WTC11 (cell line): ENCODE measurements around the gene RBP2. TPM values are rescaled to one million over a fixed set of nuclear protein-coding genes. Genes with fewer than 3 reads are reported as not detected.

Source experiments
- ATAC-seq: fragments of 200-7000 bp; cut with Tn5 transposase; 2 replicates; pipeline ENCODE4 v1.10.0; 2021; ENCODE audit warnings: mild to moderate bottlenecking, moderate library complexity
- CTCF ChIA-PET: fragments of 300-600 bp; sonication (Branson Sonifier 250); formaldehyde crosslinking; loops from one replicate; lab custom pipeline; 2021; ENCODE audit warnings: antibody characterized with exemption; lab: Charles Lee
- POLR2A ChIA-PET: fragments of 350-600 bp; sonication (Branson Sonifier 250); formaldehyde crosslinking; loops from one replicate; lab custom pipeline; 2021; ENCODE audit warnings: antibody characterized with exemption; lab: Charles Lee
- DNase-seq: peaks from one replicate; pipeline ENCODE4 v3.0.0; 2021; ENCODE audit warnings: low spot score
- H3K27ac Mint-ChIP-seq: 2 replicates; pipeline ENCODE4 v1.8.0; 2021; ENCODE audit warnings: mixed read lengths
- H3K27me3 Mint-ChIP-seq: 2 replicates; pipeline ENCODE4 v1.8.0; 2021; ENCODE audit warnings: low read depth, mild to moderate bottlenecking, moderate library complexity, mixed read lengths
- H3K36me3 Mint-ChIP-seq: 2 replicates; pipeline ENCODE4 v1.8.0; 2021; ENCODE audit warnings: mixed read lengths
- H3K4me1 Mint-ChIP-seq: 2 replicates; pipeline ENCODE4 v1.8.0; 2022; ENCODE audit warnings: mixed read lengths
- H3K4me3 Mint-ChIP-seq: 2 replicates; pipeline ENCODE4 v1.8.0; 2021; ENCODE audit warnings: mild to moderate bottlenecking, moderate library complexity, mixed read lengths
- H3K9me3 Mint-ChIP-seq: 2 replicates; pipeline ENCODE4 v1.8.0; 2021; ENCODE audit warnings: mixed read lengths
- CBFB ChIP-seq: sonication (generic); formaldehyde crosslinking; IDR thresholded peaks from 2 replicates; pipeline ENCODE4 v1.8.1; 2022; ENCODE audit warnings: mild to moderate bottlenecking, low read depth, missing genetic modification reagents
- MXD4 ChIP-seq: fragments of 250-450 bp; sonication (Bioruptor Pico); IDR thresholded peaks from 2 replicates; pipeline ENCODE4 v1.8.0; 2021; ENCODE audit warnings: mild to moderate bottlenecking, moderate library complexity, borderline replicate concordance
- SMAD3 ChIP-seq: sonication (generic); formaldehyde crosslinking; IDR thresholded peaks from 2 replicates; pipeline ENCODE4 v1.8.0; 2022; ENCODE audit warnings: missing genetic modification reagents, mild to moderate bottlenecking, borderline replicate concordance
- SMAD4 ChIP-seq: sonication (generic); formaldehyde crosslinking; IDR thresholded peaks from 2 replicates; pipeline ENCODE4 v1.8.0; 2022; ENCODE audit warnings: mild to moderate bottlenecking, missing genetic modification reagents
- TEAD1 ChIP-seq: sonication (generic); formaldehyde crosslinking; IDR thresholded peaks from 2 replicates; pipeline ENCODE4 v1.8.0; 2022; ENCODE audit warnings: mild to moderate bottlenecking, missing genetic modification reagents
- TEAD4 ChIP-seq: sonication (generic); formaldehyde crosslinking; IDR thresholded peaks from 2 replicates; pipeline ENCODE4 v1.8.0; 2022; ENCODE audit warnings: mild to moderate bottlenecking, missing genetic modification reagents
- ZNF138 ChIP-seq: sonication (generic); formaldehyde crosslinking; conservative IDR thresholded peaks from 2 replicates; pipeline ENCODE4 v1.8.1; 2022; ENCODE audit warnings: mild to moderate bottlenecking, moderate library complexity, missing genetic modification reagents
- ZNF263 ChIP-seq: sonication (generic); formaldehyde crosslinking; IDR thresholded peaks from 2 replicates; pipeline ENCODE4 v1.8.1; 2022; ENCODE audit warnings: low read depth, mild to moderate bottlenecking, moderate library complexity, missing genetic modification reagents
- ZNF396 ChIP-seq: fragments of 250-450 bp; sonication (Bioruptor Pico); IDR thresholded peaks from 2 replicates; pipeline ENCODE4 v1.8.0; 2021; ENCODE audit warnings: mild to moderate bottlenecking, moderate library complexity, borderline replicate concordance
- total RNA-seq: library from RNA; stranded (reverse); gene quantifications from 3 replicates; pipeline ENCODE4 v1.2.3, GENCODE V29; 2021
- TF ChIP-seq, protein P1 (sequence below): sonication (generic); formaldehyde crosslinking; IDR thresholded peaks from 2 replicates; pipeline ENCODE4 v1.8.1; 2023; ENCODE audit warnings: mild to moderate bottlenecking, missing genetic modification reagents, borderline replicate concordance
- TF ChIP-seq, protein P2 (sequence below): sonication (generic); formaldehyde crosslinking; conservative IDR thresholded peaks from 2 replicates; pipeline ENCODE4 v1.8.1; 2023; ENCODE audit warnings: mild to moderate bottlenecking, low read depth, missing genetic modification reagents, moderate library complexity
- TF ChIP-seq, protein P3 (sequence below): sonication (generic); formaldehyde crosslinking; conservative IDR thresholded peaks from 2 replicates; pipeline ENCODE4 v1.8.1; 2022; ENCODE audit warnings: mild to moderate bottlenecking, missing genetic modification reagents
- TF ChIP-seq, protein P4 (sequence below): sonication (generic); formaldehyde crosslinking; IDR thresholded peaks from 2 replicates; pipeline ENCODE4 v1.8.1; 2022; ENCODE audit warnings: mild to moderate bottlenecking, moderate library complexity, missing genetic modification reagents
- TF ChIP-seq, protein P5 (sequence below): sonication (generic); formaldehyde crosslinking; IDR thresholded peaks from 2 replicates; pipeline ENCODE4 v1.8.0; 2023; ENCODE audit warnings: missing genetic modification reagents, mild to moderate bottlenecking, borderline replicate concordance

Gene RBP2
- total RNA-seq, 1 experiment from 2014 or later, result not detected

DNA sequence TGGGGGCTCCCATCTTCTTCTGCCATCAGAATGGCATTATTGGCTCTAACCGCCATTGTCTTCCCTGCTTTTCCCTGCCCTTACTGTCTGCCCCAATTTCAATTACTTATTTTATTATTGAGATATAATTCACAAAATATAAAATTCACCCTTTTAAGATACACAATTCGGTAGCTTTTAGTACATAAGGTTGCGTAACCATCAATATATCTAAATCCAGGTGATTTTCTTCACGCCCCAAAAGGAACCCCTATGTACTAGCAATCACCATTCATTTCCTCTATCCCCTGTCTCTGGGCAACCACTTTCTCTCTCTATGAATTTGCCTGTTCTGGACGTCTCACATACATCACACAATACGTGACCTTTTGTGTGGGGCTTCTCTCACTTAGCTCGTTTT lies 18.0 kb downstream of the RBP2 start:
- Mint-ChIP-seq H3K36me3 (no peaks in the 10 kb centered on the region), H3K4me1 (0 out of 2 replicates have a peak, but pooled peaks cover 8% of the 10 kb centered on the region), H3K9me3 (no peaks in the 10 kb centered on the region), H3K27ac (no peak overlapping the region), H3K27me3 (no peaks in the 10 kb centered on the region; the same call in 1 of the 2 replicates)
- ATAC-seq (no peak), DNase-seq (no peak)
- ChIA-PET CTCF (interaction anchor here (1.4 kb wide), 1 partner anchor 64 kb away, joined by 4 read pairs; no protein-coding TSS in a partner anchor), POLR2A (no interaction called here)
- TF ChIP-seq, protein P1, sequence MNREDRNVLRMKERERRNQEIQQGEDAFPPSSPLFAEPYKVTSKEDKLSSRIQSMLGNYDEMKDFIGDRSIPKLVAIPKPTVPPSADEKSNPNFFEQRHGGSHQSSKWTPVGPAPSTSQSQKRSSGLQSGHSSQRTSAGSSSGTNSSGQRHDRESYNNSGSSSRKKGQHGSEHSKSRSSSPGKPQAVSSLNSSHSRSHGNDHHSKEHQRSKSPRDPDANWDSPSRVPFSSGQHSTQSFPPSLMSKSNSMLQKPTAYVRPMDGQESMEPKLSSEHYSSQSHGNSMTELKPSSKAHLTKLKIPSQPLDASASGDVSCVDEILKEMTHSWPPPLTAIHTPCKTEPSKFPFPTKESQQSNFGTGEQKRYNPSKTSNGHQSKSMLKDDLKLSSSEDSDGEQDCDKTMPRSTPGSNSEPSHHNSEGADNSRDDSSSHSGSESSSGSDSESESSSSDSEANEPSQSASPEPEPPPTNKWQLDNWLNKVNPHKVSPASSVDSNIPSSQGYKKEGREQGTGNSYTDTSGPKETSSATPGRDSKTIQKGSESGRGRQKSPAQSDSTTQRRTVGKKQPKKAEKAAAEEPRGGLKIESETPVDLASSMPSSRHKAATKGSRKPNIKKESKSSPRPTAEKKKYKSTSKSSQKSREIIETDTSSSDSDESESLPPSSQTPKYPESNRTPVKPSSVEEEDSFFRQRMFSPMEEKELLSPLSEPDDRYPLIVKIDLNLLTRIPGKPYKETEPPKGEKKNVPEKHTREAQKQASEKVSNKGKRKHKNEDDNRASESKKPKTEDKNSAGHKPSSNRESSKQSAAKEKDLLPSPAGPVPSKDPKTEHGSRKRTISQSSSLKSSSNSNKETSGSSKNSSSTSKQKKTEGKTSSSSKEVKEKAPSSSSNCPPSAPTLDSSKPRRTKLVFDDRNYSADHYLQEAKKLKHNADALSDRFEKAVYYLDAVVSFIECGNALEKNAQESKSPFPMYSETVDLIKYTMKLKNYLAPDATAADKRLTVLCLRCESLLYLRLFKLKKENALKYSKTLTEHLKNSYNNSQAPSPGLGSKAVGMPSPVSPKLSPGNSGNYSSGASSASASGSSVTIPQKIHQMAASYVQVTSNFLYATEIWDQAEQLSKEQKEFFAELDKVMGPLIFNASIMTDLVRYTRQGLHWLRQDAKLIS (CRISPR knock-in tag), result no peak
- TF ChIP-seq ZNF396 (CRISPR knock-in tag) (no peak), TEAD4 (CRISPR knock-in tag) (no peak), MXD4 (no peak), ZNF138 (no peak), SMAD4 (CRISPR knock-in tag) (no peak), TEAD1 (CRISPR knock-in tag) (no peak), ZNF263 (CRISPR knock-in tag) (no peak), SMAD3 (CRISPR knock-in tag) (no peak), CBFB (CRISPR knock-in tag) (no peak)
- TF ChIP-seq, protein P2, sequence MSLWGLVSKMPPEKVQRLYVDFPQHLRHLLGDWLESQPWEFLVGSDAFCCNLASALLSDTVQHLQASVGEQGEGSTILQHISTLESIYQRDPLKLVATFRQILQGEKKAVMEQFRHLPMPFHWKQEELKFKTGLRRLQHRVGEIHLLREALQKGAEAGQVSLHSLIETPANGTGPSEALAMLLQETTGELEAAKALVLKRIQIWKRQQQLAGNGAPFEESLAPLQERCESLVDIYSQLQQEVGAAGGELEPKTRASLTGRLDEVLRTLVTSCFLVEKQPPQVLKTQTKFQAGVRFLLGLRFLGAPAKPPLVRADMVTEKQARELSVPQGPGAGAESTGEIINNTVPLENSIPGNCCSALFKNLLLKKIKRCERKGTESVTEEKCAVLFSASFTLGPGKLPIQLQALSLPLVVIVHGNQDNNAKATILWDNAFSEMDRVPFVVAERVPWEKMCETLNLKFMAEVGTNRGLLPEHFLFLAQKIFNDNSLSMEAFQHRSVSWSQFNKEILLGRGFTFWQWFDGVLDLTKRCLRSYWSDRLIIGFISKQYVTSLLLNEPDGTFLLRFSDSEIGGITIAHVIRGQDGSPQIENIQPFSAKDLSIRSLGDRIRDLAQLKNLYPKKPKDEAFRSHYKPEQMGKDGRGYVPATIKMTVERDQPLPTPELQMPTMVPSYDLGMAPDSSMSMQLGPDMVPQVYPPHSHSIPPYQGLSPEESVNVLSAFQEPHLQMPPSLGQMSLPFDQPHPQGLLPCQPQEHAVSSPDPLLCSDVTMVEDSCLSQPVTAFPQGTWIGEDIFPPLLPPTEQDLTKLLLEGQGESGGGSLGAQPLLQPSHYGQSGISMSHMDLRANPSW (CRISPR knock-in tag), result no peak
- TF ChIP-seq, protein P3, sequence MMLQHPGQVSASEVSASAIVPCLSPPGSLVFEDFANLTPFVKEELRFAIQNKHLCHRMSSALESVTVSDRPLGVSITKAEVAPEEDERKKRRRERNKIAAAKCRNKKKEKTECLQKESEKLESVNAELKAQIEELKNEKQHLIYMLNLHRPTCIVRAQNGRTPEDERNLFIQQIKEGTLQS (CRISPR knock-in tag), result no peak
- TF ChIP-seq, protein P4, sequence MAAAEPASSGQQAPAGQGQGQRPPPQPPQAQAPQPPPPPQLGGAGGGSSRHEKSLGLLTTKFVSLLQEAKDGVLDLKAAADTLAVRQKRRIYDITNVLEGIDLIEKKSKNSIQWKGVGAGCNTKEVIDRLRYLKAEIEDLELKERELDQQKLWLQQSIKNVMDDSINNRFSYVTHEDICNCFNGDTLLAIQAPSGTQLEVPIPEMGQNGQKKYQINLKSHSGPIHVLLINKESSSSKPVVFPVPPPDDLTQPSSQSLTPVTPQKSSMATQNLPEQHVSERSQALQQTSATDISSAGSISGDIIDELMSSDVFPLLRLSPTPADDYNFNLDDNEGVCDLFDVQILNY (CRISPR knock-in tag), result no peak
- TF ChIP-seq, protein P5, sequence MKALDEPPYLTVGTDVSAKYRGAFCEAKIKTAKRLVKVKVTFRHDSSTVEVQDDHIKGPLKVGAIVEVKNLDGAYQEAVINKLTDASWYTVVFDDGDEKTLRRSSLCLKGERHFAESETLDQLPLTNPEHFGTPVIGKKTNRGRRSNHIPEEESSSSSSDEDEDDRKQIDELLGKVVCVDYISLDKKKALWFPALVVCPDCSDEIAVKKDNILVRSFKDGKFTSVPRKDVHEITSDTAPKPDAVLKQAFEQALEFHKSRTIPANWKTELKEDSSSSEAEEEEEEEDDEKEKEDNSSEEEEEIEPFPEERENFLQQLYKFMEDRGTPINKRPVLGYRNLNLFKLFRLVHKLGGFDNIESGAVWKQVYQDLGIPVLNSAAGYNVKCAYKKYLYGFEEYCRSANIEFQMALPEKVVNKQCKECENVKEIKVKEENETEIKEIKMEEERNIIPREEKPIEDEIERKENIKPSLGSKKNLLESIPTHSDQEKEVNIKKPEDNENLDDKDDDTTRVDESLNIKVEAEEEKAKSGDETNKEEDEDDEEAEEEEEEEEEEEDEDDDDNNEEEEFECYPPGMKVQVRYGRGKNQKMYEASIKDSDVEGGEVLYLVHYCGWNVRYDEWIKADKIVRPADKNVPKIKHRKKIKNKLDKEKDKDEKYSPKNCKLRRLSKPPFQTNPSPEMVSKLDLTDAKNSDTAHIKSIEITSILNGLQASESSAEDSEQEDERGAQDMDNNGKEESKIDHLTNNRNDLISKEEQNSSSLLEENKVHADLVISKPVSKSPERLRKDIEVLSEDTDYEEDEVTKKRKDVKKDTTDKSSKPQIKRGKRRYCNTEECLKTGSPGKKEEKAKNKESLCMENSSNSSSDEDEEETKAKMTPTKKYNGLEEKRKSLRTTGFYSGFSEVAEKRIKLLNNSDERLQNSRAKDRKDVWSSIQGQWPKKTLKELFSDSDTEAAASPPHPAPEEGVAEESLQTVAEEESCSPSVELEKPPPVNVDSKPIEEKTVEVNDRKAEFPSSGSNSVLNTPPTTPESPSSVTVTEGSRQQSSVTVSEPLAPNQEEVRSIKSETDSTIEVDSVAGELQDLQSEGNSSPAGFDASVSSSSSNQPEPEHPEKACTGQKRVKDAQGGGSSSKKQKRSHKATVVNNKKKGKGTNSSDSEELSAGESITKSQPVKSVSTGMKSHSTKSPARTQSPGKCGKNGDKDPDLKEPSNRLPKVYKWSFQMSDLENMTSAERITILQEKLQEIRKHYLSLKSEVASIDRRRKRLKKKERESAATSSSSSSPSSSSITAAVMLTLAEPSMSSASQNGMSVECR (CRISPR knock-in tag), result no peak
- TF ChIP-seq, all 79 proteins: peak for 0
- H3K4me3 Mint-ChIP-seq, result no peak overlapping the region
